ENCODE data around the gene IRAK4.

- TF ChIP-seq POLR2AphosphoS5 (IDR thresholded peaks at IDR 0.05; ENCODE audit: borderline replicate concordance, low read depth, low read length) (no peak), EZH2 (IDR thresholded peaks at IDR 0.05) (no peak), FOXP2 (optimal IDR thresholded peaks at IDR 0.05; ENCODE audit: control extremely low read depth, extremely low read length, insufficient read depth) (no peak)
Measured at GRCh38 chr12:43711348-43711747, 47.4 kb upstream of the IRAK4 start.
